Esophagus squamous epithelium (tissue), 5 donors: ENCODE measurements around the gene RHBDD1. TPM values are rescaled to one million over a fixed set of nuclear protein-coding genes. Genes with fewer than 3 reads are reported as not detected.

Experiments
- DNase-seq: peaks from one replicate; lab custom pipeline; 2025; lab: John Stamatoyannopoulos, UW
- H3K27ac ChIP-seq, 4 donors: fragments of 200-600 bp; sonication (generic); one replicate each; pipeline ENCODE4 v1.5.1; 2016 to 2019; ENCODE audit warnings: mild to moderate bottlenecking in 1 of 4
- H3K27me3 ChIP-seq, 4 donors: fragments of 200-600 bp; sonication (generic); 1 replicate in 3 of 4; 2 replicates in 1 of 4; pipeline versions ENCODE4 v1.5.1 to v1.6.0; 2017 to 2021; ENCODE audit warnings: antibody characterized with exemption in 1 of 4
- H3K36me3 ChIP-seq, 3 donors: fragments of 200-600 bp; sonication (generic); one replicate each; pipeline ENCODE4 v1.5.1; 2016 to 2019
- H3K4me1 ChIP-seq, 3 donors: fragments of 200-600 bp; sonication (generic); one replicate each; pipeline ENCODE4 v1.5.1; 2017 to 2019
- H3K4me3 ChIP-seq, 4 donors: fragments of 200-600 bp; sonication (generic); 1 replicate in 3 of 4; 2 replicates in 1 of 4; pipeline ENCODE4 v1.5.1; 2016 to 2019; ENCODE audit warnings: mild to moderate bottlenecking in 2 of 4, moderate library complexity in 1 of 4
- H3K9me3 ChIP-seq, 3 donors: fragments of 200-600 bp; sonication (generic); one replicate each; pipeline ENCODE4 v1.5.1; 2016 to 2019
- CTCF ChIP-seq, 6 experiments: fragments of 450-650 bp in 4 of 6; fragments of 200-600 bp in 2 of 6; sonication (generic) in 2 of 6; IDR thresholded peaks; one replicate each; pipeline ENCODE4 v1.5.1; 2016 to 2019; ENCODE audit warnings: antibody characterized with exemption in 6 of 6, mild to moderate bottlenecking in 4 of 6, moderate library complexity in 4 of 6
- POLR2A ChIP-seq, 4 donors: fragments of 450-650 bp; IDR thresholded peaks; one replicate each; pipeline ENCODE4 v1.6.1; 2017; ENCODE audit warnings: antibody characterized with exemption in 4 of 4, mild to moderate bottlenecking in 4 of 4, moderate library complexity in 3 of 4
- WGBS, 2 donors: methylation state at CpG; one replicate each; pipeline ENCODE4 v1.1.5; 2018; 5-methylcytosine and 5-hydroxymethylcytosine counted together
- intact Hi-C: fragments of 100-400 bp; cut with DNase I; formaldehyde crosslinking; loops from one replicate; pipeline ENCODE4 v1.15.0; 2022
- total RNA-seq, 4 donors: library from RNA; depleted of rRNA; stranded (reverse); fragments of >200 nt; gene quantifications; one replicate each; pipeline ENCODE4 v1.1.0, GENCODE V29; 2016
- donor health status: DM: yes; HTN: yes; CAD: no.

Gene RHBDD1
- total RNA-seq, 4 donors from 2014 or later: 6.8 to 14.4 (median 10.3) TPM

GRCh38 chr2:227030789-227031188, 194.9 kb downstream of the RHBDD1 start:
- TF ChIP-seq POLR2A (IDR thresholded peaks at IDR 0.05) (no peak), CTCF (IDR thresholded peaks at IDR 0.05) (no peak)
- no peak for DNase-seq
- Histone ChIP-seq H3K9me3 (no peaks in the 10 kb centered on the region), H3K4me1 (no peaks in the 10 kb centered on the region), H3K27me3 (no peaks in the 10 kb centered on the region), H3K36me3 (no peaks in the 10 kb centered on the region), H3K4me3 (no peak overlapping the region), H3K27ac (no peak overlapping the region)
- 87 to 88% methylated on average over 2 of the region's 2 CpGs for WGBS, 2 donors
- intact Hi-C loops: no loop called here

- Histone ChIP-seq H3K4me3 (no peak overlapping the region), H3K27me3 (no peaks in the 10 kb centered on the region), H3K9me3 (no peaks in the 10 kb centered on the region), H3K4me1 (no peaks in the 10 kb centered on the region), H3K36me3 (no peaks in the 10 kb centered on the region), H3K27ac (no peak overlapping the region)
- no peak for DNase-seq
- intact Hi-C loops: no loop called here
- 50% methylated on average over 1 of the region's 3 CpGs; no CpG with 5 or more reads in 1 of the 2 donors for WGBS, 2 donors
- TF ChIP-seq CTCF (IDR thresholded peaks at IDR 0.05): no peak
- TF ChIP-seq POLR2A (IDR thresholded peaks at IDR 0.05): no peak
These were observed 195.5 kb downstream of the RHBDD1 start for GRCh38 chr2:227031379-227031778.

GRCh38 chr2:227033471-227034148, 197.8 kb downstream of the RHBDD1 start:
- H3K36me3 ChIP-seq: no peaks in the 10 kb centered on the region
- H3K27me3 ChIP-seq: no peaks in the 10 kb centered on the region
- no peaks in the 10 kb centered on the region for H3K4me1 ChIP-seq
- intact Hi-C loops: no loop called here
- H3K27ac ChIP-seq: no peak overlapping the region
- 67 to 74% methylated on average over 13 to 15 of the region's 16 CpGs for WGBS, 2 donors
- TF ChIP-seq CTCF (IDR thresholded peaks at IDR 0.05) (peak in 4 of 6 experiments; percentile 12 to 41 (median 20)), POLR2A (IDR thresholded peaks at IDR 0.05) (no peak)
- H3K4me3 ChIP-seq: no peak overlapping the region
- no peak for DNase-seq
- H3K9me3 ChIP-seq: no peaks in the 10 kb centered on the region

- no peak overlapping the region for H3K4me3 ChIP-seq
- intact Hi-C loops: no loop called here
- H3K27me3 ChIP-seq: no peaks in the 10 kb centered on the region
- H3K4me1 ChIP-seq: no peaks in the 10 kb centered on the region
- H3K9me3 ChIP-seq: no peaks in the 10 kb centered on the region
- 47% methylated on average over 7 of the region's 7 CpGs for WGBS, 2 donors
- no peak for TF ChIP-seq POLR2A (IDR thresholded peaks at IDR 0.05)
- TF ChIP-seq CTCF (IDR thresholded peaks at IDR 0.05): no peak
- H3K27ac ChIP-seq: no peak overlapping the region
- no peak for DNase-seq
- no peaks in the 10 kb centered on the region for H3K36me3 ChIP-seq
These were observed 200.0 kb downstream of the RHBDD1 start for GRCh38 chr2:227035711-227036367.

- no peaks in the 10 kb centered on the region for H3K9me3 ChIP-seq
- DNase-seq: no peak
- no peaks in the 10 kb centered on the region for H3K4me1 ChIP-seq
- H3K27ac ChIP-seq: no peak overlapping the region
- intact Hi-C loops: no loop called here
- H3K36me3 ChIP-seq: no peaks in the 10 kb centered on the region
- 67 to 68% methylated on average over 3 of the region's 3 CpGs for WGBS, 2 donors
- H3K27me3 ChIP-seq: no peaks in the 10 kb centered on the region
- no peak overlapping the region for H3K4me3 ChIP-seq
- no peak for TF ChIP-seq POLR2A (IDR thresholded peaks at IDR 0.05)
- TF ChIP-seq CTCF (IDR thresholded peaks at IDR 0.05): no peak
These were observed 200.7 kb downstream of the RHBDD1 start for GRCh38 chr2:227036527-227036926.
